Choroid plexus epithelial cell (primary cell): ENCODE measurements around the gene POLE.

ENCODE experiments used
- DNase-seq: peaks from one replicate; pipeline ENCODE4 v3.0.0-alpha.2; 2010; ENCODE audit warnings: low read depth
- H3K4me3 ChIP-seq: 2 replicates; pipeline ENCODE4 v1.5.1; 2011; ENCODE audit warnings: low read depth, mild to moderate bottlenecking, control low read depth, low read length, moderate library complexity
- TF ChIP-seq, protein P1 (sequence below): conservative IDR thresholded peaks from 2 replicates; pipeline ENCODE4 v1.5.1; 2011; ENCODE audit warnings: low read depth, mild to moderate bottlenecking, control low read depth, inconsistent platforms, low read length, moderate library complexity

Gene POLE

DNA sequence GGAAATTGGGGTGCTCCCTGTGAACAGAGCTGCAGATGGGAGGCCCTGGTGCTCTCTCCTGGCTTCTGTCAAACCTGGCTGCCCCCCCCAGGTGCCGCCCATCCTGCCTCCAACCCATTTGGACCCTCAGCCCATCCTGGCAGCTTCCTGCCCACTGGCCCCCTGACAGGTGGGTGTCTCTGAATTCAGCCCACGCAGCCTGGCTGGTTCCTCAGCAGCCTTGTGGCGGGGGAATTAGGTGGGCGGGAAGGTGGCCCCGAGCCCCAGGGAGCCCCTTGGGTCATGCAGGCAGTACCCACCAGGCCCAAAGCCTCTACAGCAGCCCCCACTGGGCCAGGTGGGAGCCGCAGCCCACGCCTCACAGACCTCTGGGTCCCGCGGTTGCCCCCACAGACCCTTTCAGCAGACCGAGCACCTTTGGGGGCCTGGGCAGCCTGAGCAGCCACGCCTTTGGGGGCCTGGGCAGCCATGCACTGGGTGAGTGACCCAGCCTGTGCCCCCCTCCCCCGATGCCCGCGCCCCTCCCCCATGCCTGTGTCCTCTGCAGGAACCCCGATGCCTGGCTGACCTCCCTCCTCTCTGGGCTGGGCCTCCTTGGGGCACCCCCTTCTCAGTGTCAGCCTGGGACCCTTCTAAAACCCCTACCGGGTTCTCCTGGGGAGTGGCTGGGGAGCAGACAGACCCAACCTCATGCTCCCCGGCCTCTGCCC is 105.6 kb downstream of the POLE start:
- TF ChIP-seq, protein P1, sequence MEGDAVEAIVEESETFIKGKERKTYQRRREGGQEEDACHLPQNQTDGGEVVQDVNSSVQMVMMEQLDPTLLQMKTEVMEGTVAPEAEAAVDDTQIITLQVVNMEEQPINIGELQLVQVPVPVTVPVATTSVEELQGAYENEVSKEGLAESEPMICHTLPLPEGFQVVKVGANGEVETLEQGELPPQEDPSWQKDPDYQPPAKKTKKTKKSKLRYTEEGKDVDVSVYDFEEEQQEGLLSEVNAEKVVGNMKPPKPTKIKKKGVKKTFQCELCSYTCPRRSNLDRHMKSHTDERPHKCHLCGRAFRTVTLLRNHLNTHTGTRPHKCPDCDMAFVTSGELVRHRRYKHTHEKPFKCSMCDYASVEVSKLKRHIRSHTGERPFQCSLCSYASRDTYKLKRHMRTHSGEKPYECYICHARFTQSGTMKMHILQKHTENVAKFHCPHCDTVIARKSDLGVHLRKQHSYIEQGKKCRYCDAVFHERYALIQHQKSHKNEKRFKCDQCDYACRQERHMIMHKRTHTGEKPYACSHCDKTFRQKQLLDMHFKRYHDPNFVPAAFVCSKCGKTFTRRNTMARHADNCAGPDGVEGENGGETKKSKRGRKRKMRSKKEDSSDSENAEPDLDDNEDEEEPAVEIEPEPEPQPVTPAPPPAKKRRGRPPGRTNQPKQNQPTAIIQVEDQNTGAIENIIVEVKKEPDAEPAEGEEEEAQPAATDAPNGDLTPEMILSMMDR = no peak
- no peak for DNase-seq
- H3K4me3 ChIP-seq = no peak overlapping the region

DNA sequence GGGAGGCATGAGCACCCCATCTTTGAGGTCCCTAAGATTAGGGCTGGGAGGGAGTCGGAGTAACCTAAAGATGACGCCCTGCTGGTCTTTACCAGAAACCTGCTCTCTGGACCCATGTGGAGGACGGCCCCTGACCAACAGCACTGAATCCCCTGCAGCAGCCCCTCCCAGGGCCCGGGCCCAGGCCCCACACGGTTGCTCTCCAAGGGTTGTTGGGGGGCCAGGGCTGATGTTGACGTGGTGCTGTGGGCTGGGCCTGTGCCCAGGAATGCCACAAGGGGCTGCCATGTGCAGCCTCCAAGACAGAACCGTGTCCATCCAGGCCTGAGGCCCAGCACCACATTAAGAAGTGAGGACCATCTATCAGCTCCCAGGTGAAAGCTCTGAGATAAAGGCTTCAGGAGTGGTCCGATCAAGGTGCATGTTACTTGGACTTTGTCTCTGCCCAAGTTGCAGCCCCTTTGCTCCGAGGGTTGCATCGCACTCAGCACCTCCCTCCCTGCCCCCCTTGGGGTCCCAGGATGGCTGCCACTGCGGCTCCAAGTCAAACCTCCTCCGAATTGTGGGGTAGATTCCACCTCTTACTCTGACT is 106.3 kb downstream of the POLE start:
- H3K4me3 ChIP-seq = no peak overlapping the region
- DNase-seq = no peak
- TF ChIP-seq, protein P1 = no peak

DNA sequence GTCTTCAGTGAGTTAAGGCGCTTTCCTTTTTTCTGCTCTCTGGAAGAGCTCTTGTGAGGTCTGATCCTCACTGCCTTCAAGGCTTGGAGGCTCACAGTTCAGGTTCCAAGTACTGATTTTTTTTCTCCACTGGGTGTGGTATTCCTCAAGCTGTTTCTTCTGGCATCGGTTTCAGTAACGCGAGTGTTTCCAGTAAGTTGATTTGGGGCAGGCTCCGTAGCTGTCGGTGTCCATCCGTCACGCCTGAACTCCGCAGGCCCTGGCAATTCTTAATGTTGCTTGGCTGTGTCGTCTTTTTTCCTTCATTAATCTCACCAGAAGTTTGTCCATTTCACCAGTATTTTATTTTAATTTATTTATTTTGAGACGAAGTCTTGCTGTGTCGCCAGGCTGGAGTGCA is 107.4 kb downstream of the POLE start:
- DNase-seq = no peak
- no peak overlapping the region for H3K4me3 ChIP-seq
- TF ChIP-seq, protein P1 = no peak

DNA sequence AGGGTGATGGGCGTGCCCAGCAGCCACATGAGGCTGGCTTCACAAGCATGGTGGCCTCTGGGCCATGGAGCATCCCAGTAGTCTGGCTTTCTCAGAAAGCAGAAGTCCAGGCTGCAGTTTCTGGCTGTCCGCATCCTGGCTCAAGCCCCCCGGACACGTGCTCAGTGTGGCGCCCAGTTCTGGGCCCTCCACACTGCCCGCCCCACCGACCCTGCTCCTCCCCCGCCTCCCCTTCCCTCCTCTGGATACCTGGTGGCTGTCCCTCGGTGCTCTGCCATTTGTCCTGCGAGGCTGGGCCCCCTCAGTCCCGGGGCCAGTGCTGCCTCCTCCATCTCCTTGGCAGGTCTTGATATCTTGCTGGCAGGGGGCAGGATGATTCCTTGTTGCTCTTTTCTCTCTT is 108.3 kb downstream of the POLE start:
- TF ChIP-seq, protein P1 = no peak
- H3K4me3 ChIP-seq = no peak overlapping the region
- DNase-seq = no peak

DNA sequence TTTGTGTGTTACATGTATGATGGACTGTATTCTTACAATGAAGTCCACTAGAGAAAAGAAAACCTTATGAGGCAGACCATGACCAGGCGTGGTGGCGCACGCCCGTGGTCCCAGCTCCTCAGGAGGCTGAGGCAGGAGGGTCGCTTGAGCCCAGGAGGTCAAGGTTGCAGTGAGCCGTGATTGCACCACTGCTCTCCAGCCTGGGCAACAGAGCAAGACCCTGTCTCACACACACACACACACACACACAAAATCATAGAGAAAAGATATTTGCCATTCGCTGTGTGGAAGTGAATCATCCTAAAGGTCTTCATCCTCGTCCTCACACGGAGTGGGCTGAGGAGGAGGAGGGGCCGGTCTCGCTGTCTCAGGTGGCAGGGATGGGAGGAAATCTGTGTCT is 109.0 kb downstream of the POLE start:
- no peak overlapping the region for H3K4me3 ChIP-seq
- TF ChIP-seq, protein P1 = no peak
- DNase-seq = no peak

DNA sequence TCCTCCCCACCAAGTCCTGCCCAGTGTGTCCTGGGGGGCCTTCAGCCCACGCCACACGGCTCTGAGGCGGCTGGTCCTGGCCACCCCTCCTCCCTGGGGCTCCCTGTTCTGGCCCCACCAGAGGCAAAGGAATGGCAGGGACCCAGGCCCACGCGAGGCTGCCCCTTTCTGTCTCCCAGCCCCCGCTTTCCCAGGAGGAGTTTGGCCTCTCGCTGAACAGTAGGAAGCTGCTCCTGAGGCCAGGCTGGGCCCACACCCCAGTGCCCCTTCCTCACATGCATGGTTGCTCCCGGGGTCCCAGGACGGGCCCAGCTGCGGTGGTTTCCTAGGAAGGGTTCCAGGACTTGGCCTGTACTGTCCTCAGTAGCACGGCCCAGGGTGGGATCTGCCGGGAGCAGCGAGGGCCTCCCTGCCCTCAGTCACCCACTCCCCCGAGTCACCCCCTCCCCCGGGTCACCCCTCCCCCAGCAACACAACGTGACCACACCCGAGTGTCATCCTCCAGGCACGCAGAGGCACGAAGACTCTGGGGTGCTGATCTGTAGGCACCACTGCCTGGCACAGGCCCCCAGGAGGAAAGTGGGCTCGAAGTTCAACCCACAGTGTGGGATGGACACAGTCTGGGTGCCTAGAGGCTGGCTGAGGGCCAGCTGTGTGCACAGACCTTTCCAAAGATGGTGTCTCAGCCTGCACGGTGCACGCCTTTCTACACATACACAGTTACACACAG is 109.8 kb downstream of the POLE start:
- no peak overlapping the region for H3K4me3 ChIP-seq
- no peak for DNase-seq
- TF ChIP-seq, protein P1 = no peak
